Measurements from ENCODE around the gene THRA. TPM values are rescaled to one million over a fixed set of nuclear protein-coding genes. Genes with fewer than 3 reads are reported as not detected.

THRA gene
- polyA plus RNA-seq, 5 donors = 61.9 to 86.3 (median 72.0) TPM

Other genes starting within 250 kb of the THRA start
- gene IKZF3, start 198.7 kb upstream of the THRA start, polyA plus RNA-seq (ENCODE audit: insufficient read depth in 1 of 5, insufficient read length in 5 of 5, low replicate concordance in 1 of 5) = 1 to 10 TPM; 1.1 to 1.8 (median 1.3) TPM
- not detected for gene ZPBP2, start 194.8 kb upstream of the THRA start, polyA plus RNA-seq (ENCODE audit: insufficient read depth in 1 of 5, insufficient read length in 5 of 5, low replicate concordance in 1 of 5)
- 10 to 100 TPM; 19.8 to 31.2 (median 24.9) TPM for gene GSDMB, start 144.3 kb upstream of the THRA start, polyA plus RNA-seq (ENCODE audit: insufficient read depth in 1 of 5, insufficient read length in 5 of 5, low replicate concordance in 1 of 5)
- gene ORMDL3, start 135.4 kb upstream of the THRA start, polyA plus RNA-seq (ENCODE audit: insufficient read depth in 1 of 5, insufficient read length in 5 of 5, low replicate concordance in 1 of 5) = 10 to 100 TPM; 76.5 to 88.5 (median 84.4) TPM
- gene LRRC3C, start 135.2 kb upstream of the THRA start, polyA plus RNA-seq (ENCODE audit: insufficient read depth in 1 of 5, insufficient read length in 5 of 5, low replicate concordance in 1 of 5) = under 1 TPM in 2 of 5 donors, not detected in 3; 0.18 to 0.20 TPM
- gene GSDMA, start 100.0 kb upstream of the THRA start, polyA plus RNA-seq (ENCODE audit: insufficient read depth in 1 of 5, insufficient read length in 5 of 5, low replicate concordance in 1 of 5) = 1 to 10 TPM in 1 of 5 donors, under 1 TPM in 4; 0.47 to 1.1 (median 0.75) TPM
- gene PSMD3, start 82.2 kb upstream of the THRA start, polyA plus RNA-seq (ENCODE audit: insufficient read depth in 1 of 5, insufficient read length in 5 of 5, low replicate concordance in 1 of 5) = 100 to 1,000 TPM in 2 of 5 donors, 10 to 100 TPM in 3; 74.5 to 110 (median 93.0) TPM
- under 1 TPM in 3 of 5 donors, not detected in 2; 0.14 to 0.28 (median 0.18) TPM for gene CSF3, start 47.5 kb upstream of the THRA start, polyA plus RNA-seq (ENCODE audit: insufficient read depth in 1 of 5, insufficient read length in 5 of 5, low replicate concordance in 1 of 5)
- 100 to 1,000 TPM in 3 of 5 donors, 10 to 100 TPM in 2; 98.3 to 131 (median 111) TPM for gene MED24, start 8.6 kb upstream of the THRA start, polyA plus RNA-seq (ENCODE audit: insufficient read depth in 1 of 5, insufficient read length in 5 of 5, low replicate concordance in 1 of 5)
- gene NR1D1, start 37.6 kb downstream of the THRA start, polyA plus RNA-seq (ENCODE audit: insufficient read depth in 1 of 5, insufficient read length in 5 of 5, low replicate concordance in 1 of 5) = 1 to 10 TPM; 2.3 to 5.2 (median 4.6) TPM
- gene MSL1, start 59.0 kb downstream of the THRA start, polyA plus RNA-seq (ENCODE audit: insufficient read depth in 1 of 5, insufficient read length in 5 of 5, low replicate concordance in 1 of 5) = 100 to 1,000 TPM; 152 to 206 (median 187) TPM
- 100 to 1,000 TPM in 4 of 5 donors, 10 to 100 TPM in 1; 96.2 to 131 (median 113) TPM for gene CASC3, start 77.6 kb downstream of the THRA start, polyA plus RNA-seq (ENCODE audit: insufficient read depth in 1 of 5, insufficient read length in 5 of 5, low replicate concordance in 1 of 5)
- gene RAPGEFL1, start 114.5 kb downstream of the THRA start, polyA plus RNA-seq (ENCODE audit: insufficient read depth in 1 of 5, insufficient read length in 5 of 5, low replicate concordance in 1 of 5) = 10 to 100 TPM in 1 of 5 donors, 1 to 10 TPM in 4; 6.3 to 10.2 (median 8.0) TPM
- gene WIPF2, start 156.3 kb downstream of the THRA start, polyA plus RNA-seq (ENCODE audit: insufficient read depth in 1 of 5, insufficient read length in 5 of 5, low replicate concordance in 1 of 5) = 10 to 100 TPM; 25.8 to 33.6 (median 29.9) TPM
- gene CDC6, start 224.9 kb downstream of the THRA start, polyA plus RNA-seq (ENCODE audit: insufficient read depth in 1 of 5, insufficient read length in 5 of 5, low replicate concordance in 1 of 5) = 10 to 100 TPM; 13.6 to 27.7 (median 20.6) TPM
- gene RARA, start 246.2 kb downstream of the THRA start, polyA plus RNA-seq (ENCODE audit: insufficient read depth in 1 of 5, insufficient read length in 5 of 5, low replicate concordance in 1 of 5) = 10 to 100 TPM; 35.5 to 65.3 (median 49.7) TPM